ENCODE data around the gene CD8B.
"Not testable (repeated sequence)": the region's sequence is repeated elsewhere in the genome, so short reads cannot be mapped to it uniquely, and the experiment has no call there.

CD8B gene

GRCh38 chr2:86861628-86862379, at the start of gene CD8B:
CD8B (minus strand) TSS chr2:86861886; CDS start chr2:86861865, 21 bp downstream.
- DNase-seq, result not testable (repeated sequence)

GRCh38 chr2:86905868-86906267, 44.2 kb upstream of the CD8B start:
- not testable (repeated sequence) for DNase-seq

GRCh38 chr2:86900687-86901086, 39.0 kb upstream of the CD8B start:
- DNase-seq, result not testable (repeated sequence)

- not testable (repeated sequence) for DNase-seq
These were observed 24.3 kb upstream of the CD8B start for GRCh38 chr2:86886026-86886425.

GRCh38 chr2:86882865-86883264, 21.2 kb upstream of the CD8B start:
- not testable (repeated sequence) for DNase-seq

GRCh38 chr2:86882118-86882665, 20.5 kb upstream of the CD8B start:
- DNase-seq, result not testable (repeated sequence)

GRCh38 chr2:86878986-86879385, 17.3 kb upstream of the CD8B start:
- DNase-seq, result not testable (repeated sequence)

- not testable (repeated sequence) for DNase-seq
These were observed 9.3 kb upstream of the CD8B start for GRCh38 chr2:86870941-86871340.

- not testable (repeated sequence) for DNase-seq
These were observed 7.3 kb upstream of the CD8B start for GRCh38 chr2:86868895-86869468.

- DNase-seq, result peak; percentile 9
These were observed 656 bp upstream of the CD8B start for GRCh38 chr2:86862380-86862703.

- not testable (repeated sequence) for DNase-seq
These were observed 511 bp downstream of the CD8B start for GRCh38 chr2:86861175-86861574.

GRCh38 chr2:86860573-86860972, 1.1 kb downstream of the CD8B start:
- not testable (repeated sequence) for DNase-seq

GRCh38 chr2:86857688-86858087, 4.0 kb downstream of the CD8B start:
- DNase-seq, result not testable (repeated sequence)

GRCh38 chr2:86856498-86856897, 5.2 kb downstream of the CD8B start:
- DNase-seq, result not testable (repeated sequence)

GRCh38 chr2:86855981-86856380, 5.7 kb downstream of the CD8B start:
- DNase-seq, result not testable (repeated sequence)

GRCh38 chr2:86851581-86851980, 10.1 kb downstream of the CD8B start:
- not testable (repeated sequence) for DNase-seq

GRCh38 chr2:86842607-86843234, 19.0 kb downstream of the CD8B start:
- not testable (repeated sequence) for DNase-seq

GRCh38 chr2:86841330-86841729, 20.4 kb downstream of the CD8B start:
- not testable (repeated sequence) for DNase-seq

- not testable (repeated sequence) for DNase-seq
These were observed 21.7 kb downstream of the CD8B start for GRCh38 chr2:86839871-86840548.

GRCh38 chr2:86839455-86839854, 22.2 kb downstream of the CD8B start:
- not testable (repeated sequence) for DNase-seq

- not testable (repeated sequence) for DNase-seq
These were observed 24.0 kb downstream of the CD8B start for GRCh38 chr2:86837714-86838113.

GRCh38 chr2:86836915-86837695, 24.6 kb downstream of the CD8B start:
- peak; percentile 68 for DNase-seq
